ENCODE data around the gene MATN3. TPM values are rescaled to one million over a fixed set of nuclear protein-coding genes. Genes with fewer than 3 reads are reported as not detected.

Gene MATN3
- total RNA-seq = 3.9 TPM

- TF ChIP-seq POLR2AphosphoS5 (IDR thresholded peaks at IDR 0.05; ENCODE audit: insufficient read depth in 1 of 2, low read depth in 1 of 2) = no peak
- TF ChIP-seq CTCF (IDR thresholded peaks at IDR 0.05) = no peak
- TF ChIP-seq POLR2A (IDR thresholded peaks at IDR 0.05) = no peak
- intact Hi-C loops (cut with DNase I) = loop anchor here (5.0 kb wide), 1 partner anchor 80 kb away; no protein-coding TSS in a partner anchor
- H3K9me3 ChIP-seq = no peaks in the 10 kb centered on the region
- no peaks in the 10 kb centered on the region for H3K36me3 ChIP-seq
- no peaks in the 10 kb centered on the region for H3K27me3 ChIP-seq
- no peak for DNase-seq (ENCODE audit: extremely low spot score in 2 of 2)
- peak within 1 kb of the TSS; percentile 65 for H3K27ac ChIP-seq
- H3K4me3 ChIP-seq = peak within 1 kb of the TSS; percentile 52 to 70
- peaks cover 6% of the 10 kb centered on the region for H3K4me1 ChIP-seq
Measured at GRCh38 chr2:20012282-20013125, at the start of gene MATN3. Gene MATN3 (minus strand): TSS chr2:20012668. CDS start chr2:20012631, 37 bp downstream.

GRCh38 chr2:20061940-20062339 lies 49.5 kb upstream of the MATN3 start:
- no peaks in the 10 kb centered on the region for H3K27me3 ChIP-seq
- H3K9me3 ChIP-seq = no peaks in the 10 kb centered on the region
- peak in 1 of 2 donors; percentile 67 for DNase-seq (ENCODE audit: extremely low spot score in 2 of 2)
- H3K27ac ChIP-seq = peak overlapping the region; percentile 78
- intact Hi-C loops (cut with DNase I) = no loop called here
- no peak overlapping the region for H3K4me3 ChIP-seq
- H3K4me1 ChIP-seq = peaks cover 14% of the 10 kb centered on the region
- no peaks in the 10 kb centered on the region for H3K36me3 ChIP-seq
- TF ChIP-seq POLR2AphosphoS5 (IDR thresholded peaks at IDR 0.05; ENCODE audit: insufficient read depth in 1 of 2, low read depth in 1 of 2) (no peak), CTCF (IDR thresholded peaks at IDR 0.05) (no peak), POLR2A (IDR thresholded peaks at IDR 0.05) (no peak)

- no peak for DNase-seq (ENCODE audit: extremely low spot score in 2 of 2)
- no peak for TF ChIP-seq POLR2AphosphoS5 (IDR thresholded peaks at IDR 0.05; ENCODE audit: insufficient read depth in 1 of 2, low read depth in 1 of 2)
- TF ChIP-seq CTCF (IDR thresholded peaks at IDR 0.05) = no peak
- no peak for TF ChIP-seq POLR2A (IDR thresholded peaks at IDR 0.05)
- H3K27me3 ChIP-seq = no peaks in the 10 kb centered on the region
- peak overlapping the region; percentile 78 for H3K27ac ChIP-seq
- H3K4me3 ChIP-seq = no peak overlapping the region
- H3K36me3 ChIP-seq = no peaks in the 10 kb centered on the region
- intact Hi-C loops (cut with DNase I) = no loop called here
- no peaks in the 10 kb centered on the region for H3K9me3 ChIP-seq
- peaks cover 9% of the 10 kb centered on the region for H3K4me1 ChIP-seq
Measured at GRCh38 chr2:20061476-20061875, 49.0 kb upstream of the MATN3 start.

- Histone ChIP-seq H3K27me3 (no peaks in the 10 kb centered on the region), H3K36me3 (no peaks in the 10 kb centered on the region), H3K27ac (no peak overlapping the region), H3K4me1 (no peaks in the 10 kb centered on the region), H3K4me3 (no peak overlapping the region), H3K9me3 (no peaks in the 10 kb centered on the region)
- no peak for DNase-seq (ENCODE audit: extremely low spot score in 2 of 2)
- no peak for TF ChIP-seq POLR2A (IDR thresholded peaks at IDR 0.05)
- no peak for TF ChIP-seq POLR2AphosphoS5 (IDR thresholded peaks at IDR 0.05; ENCODE audit: insufficient read depth in 1 of 2, low read depth in 1 of 2)
- no peak for TF ChIP-seq CTCF (IDR thresholded peaks at IDR 0.05)
- intact Hi-C loops (cut with DNase I) = no loop called here
Measured at GRCh38 chr2:20060106-20060505, 47.6 kb upstream of the MATN3 start.

- H3K27me3 ChIP-seq = no peaks in the 10 kb centered on the region
- no peak overlapping the region for H3K27ac ChIP-seq
- H3K4me3 ChIP-seq = no peak overlapping the region
- no peaks in the 10 kb centered on the region for H3K36me3 ChIP-seq
- no peaks in the 10 kb centered on the region for H3K9me3 ChIP-seq
- no peak for DNase-seq (ENCODE audit: extremely low spot score in 2 of 2)
- peaks cover 14% of the 10 kb centered on the region for H3K4me1 ChIP-seq
- intact Hi-C loops (cut with DNase I) = no loop called here
- TF ChIP-seq POLR2AphosphoS5 (IDR thresholded peaks at IDR 0.05; ENCODE audit: insufficient read depth in 1 of 2, low read depth in 1 of 2) (no peak), POLR2A (IDR thresholded peaks at IDR 0.05) (no peak), CTCF (IDR thresholded peaks at IDR 0.05) (no peak)
Measured at GRCh38 chr2:20057268-20057667, 44.8 kb upstream of the MATN3 start.
